GM12873 (cell line): ENCODE data around the gene LRRC3.

Experiments used
- CTCF ChIP-seq: IDR thresholded peaks from 2 replicates; pipeline ENCODE4 v1.5.1; 2012; ENCODE audit warnings: low read depth, mild to moderate bottlenecking, moderate library complexity, low read length, control low read depth; ENCODE audit not compliant: insufficient read depth; ENCODE audit errors: missing control alignments

The LRRC3 gene

GRCh38 chr21:44449473-44450363 lies 5.6 kb upstream of the LRRC3 start:
- TF ChIP-seq CTCF: no peak

- no peak for TF ChIP-seq CTCF
These were observed 4.9 kb upstream of the LRRC3 start for GRCh38 chr21:44450402-44450801.

GRCh38 chr21:44450999-44451398 lies 4.3 kb upstream of the LRRC3 start:
- TF ChIP-seq CTCF: no peak

- TF ChIP-seq CTCF: no peak
These were observed 2.2 kb upstream of the LRRC3 start for GRCh38 chr21:44453120-44453519.

GRCh38 chr21:44454058-44454457 lies 1.3 kb upstream of the LRRC3 start:
- TF ChIP-seq CTCF: no peak

- TF ChIP-seq CTCF: peak; percentile 44
These were observed 359 bp downstream of the LRRC3 start for GRCh38 chr21:44455524-44456213.

- TF ChIP-seq CTCF: no peak
These were observed 1.1 kb downstream of the LRRC3 start for GRCh38 chr21:44456214-44456914.
